HG03135 (cell line): ENCODE results near the gene NFIA.
"Not testable (repeated sequence)": the region's sequence is repeated elsewhere in the genome, so short reads cannot be mapped to it uniquely, and the experiment has no call there.

Experiments
- ATAC-seq: cut with Tn5 transposase; IDR thresholded peaks from one replicate; pipeline ENCODE4 v1.9.1; 2021; ENCODE audit warnings: mild to moderate bottlenecking, moderate library complexity; ENCODE audit not compliant: unreplicated experiment

The NFIA gene

GRCh38 chr1:61124696-61125095, 42.3 kb downstream of the NFIA start:
- no peak for ATAC-seq

- no peak for ATAC-seq
Observed at GRCh38 chr1:61125263-61125662, 42.9 kb downstream of the NFIA start.

GRCh38 chr1:61125895-61126294, 43.5 kb downstream of the NFIA start:
- no peak for ATAC-seq

DNA sequence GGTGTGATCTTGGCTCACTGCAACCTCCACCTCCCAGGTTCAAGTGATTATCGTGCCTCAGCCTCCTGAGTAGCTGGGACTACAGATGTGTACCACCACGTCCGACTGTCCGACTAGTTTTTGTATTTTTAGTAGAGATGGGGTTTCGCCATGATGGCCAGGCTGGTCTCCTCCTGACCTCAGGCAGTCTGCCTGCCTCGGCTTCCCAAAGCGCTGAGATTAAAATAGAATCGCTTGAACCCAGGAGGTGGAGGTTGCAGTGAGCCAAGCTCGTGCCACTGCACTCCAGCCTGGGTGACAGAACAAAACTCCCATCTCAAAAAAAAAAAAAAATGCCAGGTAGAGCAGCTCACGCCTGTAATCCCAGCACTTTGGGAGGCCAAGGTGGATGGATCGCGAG, 44.5 kb downstream of the NFIA start:
- not testable (repeated sequence) for ATAC-seq

DNA sequence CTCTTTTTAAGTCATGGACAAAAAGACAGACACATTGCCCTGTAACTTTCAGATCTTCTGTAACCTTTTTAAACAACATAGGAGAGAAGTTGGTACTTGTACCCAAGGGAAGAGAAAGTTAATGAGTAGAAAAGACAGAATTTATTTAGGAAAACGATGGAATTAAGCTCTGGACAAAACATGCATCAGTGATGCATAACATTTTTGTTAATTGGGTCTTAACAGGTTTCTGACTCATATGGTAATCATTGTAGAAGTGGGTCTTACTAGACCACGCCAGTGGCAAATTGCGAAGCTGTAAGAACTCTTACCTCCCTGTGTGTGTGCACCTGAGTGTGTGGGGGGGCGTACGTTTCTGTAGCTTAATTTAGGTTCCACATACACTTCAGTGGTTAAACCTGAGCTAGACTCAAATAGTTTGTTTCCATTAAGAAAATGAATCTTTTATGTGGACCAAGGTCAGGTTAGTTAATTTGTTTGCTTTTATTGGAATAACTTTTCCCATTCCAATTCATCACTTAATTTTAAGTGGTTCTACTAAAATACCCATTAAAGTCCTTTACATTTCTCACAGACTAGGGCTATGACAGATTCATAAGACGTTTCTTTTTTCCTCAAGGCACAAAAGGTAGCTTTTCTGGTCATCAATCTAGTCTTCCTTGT, 48.1 kb downstream of the NFIA start:
- no peak for ATAC-seq

DNA sequence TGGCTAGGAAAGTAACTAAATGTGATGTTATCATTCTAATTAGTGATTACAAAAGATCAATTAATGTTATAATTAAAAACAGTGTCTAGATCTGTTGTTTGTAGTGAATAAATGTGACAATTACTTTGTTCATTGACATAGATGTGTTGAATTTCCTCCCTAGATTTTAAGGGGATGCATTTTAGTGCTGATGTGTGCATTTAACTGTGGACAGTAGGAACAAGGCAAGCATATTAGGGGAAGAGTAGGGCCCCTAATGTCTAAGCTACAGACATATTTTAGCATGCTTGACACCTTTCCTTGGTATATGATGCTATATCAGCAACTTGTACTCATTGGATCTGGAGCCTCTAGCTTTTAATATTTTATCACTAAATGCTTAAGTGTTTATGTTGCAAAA, 48.9 kb downstream of the NFIA start:
- no peak for ATAC-seq

DNA sequence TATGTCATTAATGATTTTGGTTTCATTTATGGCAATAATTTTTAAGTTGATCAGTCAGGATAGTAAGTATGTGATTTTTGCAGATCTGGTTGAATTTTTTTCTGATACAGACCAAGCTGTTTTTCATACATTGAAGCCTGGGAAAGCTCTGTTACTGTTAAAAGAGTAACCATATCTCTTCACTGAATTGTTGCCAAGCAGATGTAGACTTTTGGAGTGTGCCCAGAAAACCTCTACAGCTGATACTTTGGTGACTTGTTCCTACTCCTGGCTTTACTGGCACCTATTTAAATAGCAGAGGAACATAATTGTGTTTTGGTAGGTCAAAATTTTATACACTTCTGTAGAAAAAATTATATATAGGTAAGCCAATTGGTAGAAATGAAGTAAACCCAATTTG, 49.4 kb downstream of the NFIA start:
- ATAC-seq: no peak

- no peak for ATAC-seq
Observed at GRCh38 chr1:61132176-61132638, 49.8 kb downstream of the NFIA start.

DNA sequence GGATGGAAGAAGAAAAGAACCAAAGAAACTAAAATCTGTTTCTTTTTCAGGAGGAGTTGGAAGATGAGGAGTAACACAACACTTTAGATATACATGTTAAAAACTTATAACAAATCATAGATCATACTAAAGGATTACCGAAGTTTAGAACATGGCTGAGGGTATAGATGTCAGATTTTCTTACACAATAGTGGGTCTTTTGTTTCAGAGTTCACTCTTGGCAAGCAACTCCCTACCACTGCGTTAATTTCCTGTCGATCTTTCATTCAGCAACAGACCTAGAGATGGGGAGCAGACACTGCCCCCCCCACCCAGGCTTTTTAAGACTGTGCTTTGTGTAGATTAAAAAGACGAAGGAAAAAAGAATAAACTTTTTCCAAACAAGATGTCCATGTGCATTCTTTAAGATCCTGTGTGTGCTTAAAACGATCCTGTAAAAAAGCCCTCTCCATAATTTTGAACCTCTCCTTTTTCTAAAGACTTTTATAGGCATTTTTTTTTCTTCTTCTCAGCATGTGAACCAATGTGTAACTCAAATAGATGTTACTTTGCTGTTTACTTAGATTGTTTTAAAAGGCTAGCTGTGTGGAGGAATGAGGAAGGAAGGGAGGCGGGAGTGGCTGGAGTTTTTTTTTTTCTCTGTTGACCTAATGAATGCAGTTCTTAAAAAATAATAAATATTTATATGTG, 50.4 kb downstream of the NFIA start:
- no peak for ATAC-seq

DNA sequence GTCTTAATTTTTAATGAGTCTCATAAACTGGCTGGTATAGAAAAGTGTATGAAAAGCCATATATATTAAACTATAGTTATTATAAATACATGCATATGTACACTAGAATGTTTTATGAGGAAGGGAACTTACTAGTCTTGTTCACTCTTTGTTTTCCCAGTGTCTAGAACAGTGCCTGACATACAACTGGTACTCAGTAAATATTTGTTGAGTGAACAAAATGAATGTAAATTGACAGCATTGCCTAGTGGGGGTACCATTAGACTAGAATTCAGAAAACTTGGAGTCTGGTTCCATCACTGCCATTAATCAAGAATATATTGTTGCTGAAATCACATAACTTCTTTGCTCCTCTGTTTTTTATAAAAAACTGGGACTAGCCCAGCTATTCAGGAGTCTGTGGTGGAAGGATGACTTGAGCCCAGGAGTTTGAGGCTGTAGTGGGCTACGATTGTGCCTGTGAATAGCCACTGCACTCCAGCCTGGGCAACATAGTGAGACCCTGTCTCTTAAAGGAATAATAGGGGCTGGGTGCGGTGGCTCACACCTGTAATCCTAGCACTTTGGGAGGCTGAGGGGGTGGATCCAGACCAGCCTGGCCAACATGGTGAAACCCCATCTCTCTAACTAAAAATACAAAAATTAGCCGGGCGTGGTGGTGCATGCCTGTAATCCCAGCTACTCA, 51.1 kb downstream of the NFIA start:
- no peak for ATAC-seq

GRCh38 chr1:61135291-61135690, 52.9 kb downstream of the NFIA start:
- ATAC-seq: no peak

DNA sequence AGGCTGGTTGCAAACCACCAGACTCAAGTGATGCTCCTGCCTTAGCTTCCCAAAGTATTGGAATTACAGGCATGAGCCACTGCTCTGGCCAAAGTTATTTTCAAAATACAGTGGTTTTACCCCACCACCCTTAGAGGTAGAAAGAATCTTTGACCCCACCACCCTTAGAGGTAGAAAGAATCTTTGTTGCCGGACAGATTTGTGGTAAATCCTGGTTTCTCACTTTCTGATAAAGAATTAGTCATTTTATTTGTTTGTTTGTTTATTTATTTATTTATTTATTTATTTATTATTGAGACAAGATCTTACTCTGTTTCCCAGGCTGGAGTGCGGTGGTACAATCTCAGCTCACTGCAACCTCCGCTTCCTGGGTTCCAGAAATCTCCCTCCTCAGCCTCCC, 55.9 kb downstream of the NFIA start:
- no peak for ATAC-seq

DNA sequence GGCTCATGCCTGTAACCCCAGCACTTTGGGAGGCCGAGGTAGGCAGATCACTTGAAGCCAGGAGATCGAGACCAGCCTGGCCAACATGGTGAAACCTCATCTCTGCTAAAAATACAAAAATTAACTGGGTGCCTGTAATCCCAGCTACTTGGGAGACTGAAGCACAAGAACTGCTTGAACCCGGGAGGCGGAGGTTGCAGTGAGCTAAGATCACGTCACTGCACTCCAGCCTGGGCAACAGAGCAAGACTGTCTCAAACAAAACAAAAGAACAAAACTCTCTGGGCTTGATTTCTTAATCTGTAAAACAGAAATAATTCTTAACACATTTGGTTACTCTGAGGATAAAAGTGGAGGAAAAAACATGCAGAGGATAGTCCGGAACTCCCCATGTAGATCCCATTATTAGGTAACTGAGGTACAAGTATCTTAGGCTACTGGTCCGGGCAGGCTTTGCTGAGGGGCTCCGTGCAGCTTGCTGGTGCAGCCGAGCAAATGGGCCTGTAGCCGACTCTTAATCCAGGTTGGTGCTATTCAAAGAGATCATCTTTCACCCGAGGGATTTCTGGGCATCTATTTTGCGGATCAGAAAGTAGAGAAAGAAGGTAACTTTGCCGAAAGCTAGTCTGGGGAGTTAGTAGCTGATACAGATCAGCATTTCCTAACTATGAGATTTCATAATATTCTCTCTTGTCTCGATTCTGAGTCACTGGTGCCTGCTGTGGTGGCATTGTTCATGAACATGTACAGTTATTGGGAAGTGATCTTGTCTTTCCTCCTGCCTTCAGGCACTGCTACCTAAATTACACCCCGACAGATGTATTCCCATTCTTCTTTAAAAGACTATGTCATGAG, 56.8 kb downstream of the NFIA start:
- no peak for ATAC-seq

GRCh38 chr1:61139775-61140549, 57.6 kb downstream of the NFIA start:
- no peak for ATAC-seq

GRCh38 chr1:61140778-61141177, 58.4 kb downstream of the NFIA start:
- ATAC-seq: no peak

DNA sequence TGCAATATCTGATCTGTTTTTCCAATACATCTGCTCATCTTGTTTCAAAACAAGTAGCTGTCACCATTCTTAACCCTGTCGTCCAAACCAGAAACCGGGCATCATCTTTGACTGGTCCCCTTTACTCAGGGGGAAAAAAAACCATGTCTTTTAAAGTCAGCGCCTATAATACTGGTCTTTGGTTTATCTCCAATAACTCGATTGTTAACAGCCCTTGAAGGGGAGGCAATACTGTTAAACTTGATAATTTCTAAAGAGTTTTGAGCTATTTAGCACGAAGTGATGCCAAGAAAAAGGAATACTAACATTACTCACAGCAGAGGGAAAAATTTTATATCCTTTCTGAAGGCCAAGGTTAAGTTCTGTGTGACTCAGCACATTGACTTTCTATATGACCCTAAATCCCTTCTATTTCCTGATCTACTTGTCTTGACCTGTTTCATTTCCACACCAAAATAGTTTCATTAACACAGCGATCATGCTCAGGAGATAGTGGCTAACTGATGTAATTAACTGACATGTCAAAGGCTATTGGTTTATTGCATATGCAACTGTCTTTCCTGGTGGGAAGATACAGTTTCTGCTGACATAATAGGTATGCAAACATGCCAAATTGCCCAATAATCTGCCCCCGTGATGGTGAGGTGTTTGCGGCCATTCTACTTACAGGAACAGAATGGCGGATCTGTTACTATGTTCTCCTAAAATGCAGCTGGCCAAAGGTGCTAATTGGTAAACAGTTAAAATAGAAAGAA, 59.1 kb downstream of the NFIA start:
- ATAC-seq: no peak

GRCh38 chr1:61142043-61142440, 59.7 kb downstream of the NFIA start:
- no peak for ATAC-seq

- ATAC-seq: no peak
Observed at GRCh38 chr1:61142726-61143500, 60.6 kb downstream of the NFIA start.
